ENCODE data around the gene PELI2. TPM values are rescaled to one million over a fixed set of nuclear protein-coding genes. Genes with fewer than 3 reads are reported as not detected.

The PELI2 gene
- total and polyA plus RNA-seq, 2 of the 4 experiments (the other 2 are of a cell fraction) = 6.0 to 36.7 TPM

DNA sequence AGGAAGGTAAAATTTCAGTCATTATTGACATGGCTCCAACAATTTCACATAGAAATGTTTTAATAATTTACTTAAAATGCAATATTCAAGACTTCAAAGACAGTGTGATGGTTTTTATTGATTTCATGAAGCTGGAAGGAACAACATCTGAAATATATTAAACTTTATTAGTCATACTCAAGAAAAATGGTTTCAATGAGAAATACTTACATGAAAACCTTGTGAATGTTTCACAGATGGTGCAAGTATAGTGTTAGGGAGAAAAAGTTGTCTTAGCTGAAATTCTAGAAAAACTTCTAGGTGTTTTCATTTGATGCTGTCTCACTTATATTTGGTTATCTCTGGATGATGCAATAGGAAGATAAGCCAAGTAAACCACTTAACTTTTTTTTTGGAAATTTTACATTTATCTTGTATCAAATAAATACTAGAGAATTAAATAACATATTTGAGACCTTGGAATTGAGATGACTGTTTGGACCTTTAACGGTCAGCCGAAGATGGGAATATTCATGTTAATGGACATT is 65.5 kb downstream of the PELI2 start:
- no peak overlapping the region for H4K5ac ChIP-seq (ENCODE audit: low read depth, low read length)
- H2BK5ac ChIP-seq (ENCODE audit: low read depth, low read length, poor library complexity, severe bottlenecking) = no peak overlapping the region
- H3K18ac ChIP-seq (ENCODE audit: low read depth, low read length) = no peak overlapping the region
- TF ChIP-seq CEBPB (IDR thresholded peaks at IDR 0.05; ENCODE audit: low read depth, low read length) (peak; percentile 74), CTCF (conservative IDR thresholded peaks at IDR 0.05; ENCODE audit: low read depth, low read length) (no peak), RFX5 (IDR thresholded peaks at IDR 0.05; ENCODE audit: low read depth, low read length) (no peak)
- dilution Hi-C loops (cut with HindIII; ENCODE audit: low sequenced_read_pairs, unreplicated experiment) = no loop called here
- no peak overlapping the region for H2BK120ac ChIP-seq (ENCODE audit: low read depth, low read length)
- WGBS, 2 experiments (ENCODE audit: extremely low coverage in 2 of 2, insufficient read length in 1 of 2) = no CpG with 5 or more reads among the region's 2 CpGs
- H3K9ac ChIP-seq (ENCODE audit: low read depth, low read length) = no peak overlapping the region
- ChIA-PET POLR2A (ENCODE audit: unreplicated experiment) (no interaction called here), CTCF (no interaction called here)
- BruUV-seq (replicated peaks) = no TSS peak
- no peak overlapping the region for H2BK15ac ChIP-seq (ENCODE audit: low read depth, low read length)
- no peaks in the 10 kb centered on the region for H3K27me3 ChIP-seq (ENCODE audit: control insufficient read depth, insufficient read depth, low read length)
- H3K79me1 ChIP-seq (ENCODE audit: low read depth in 1 of 2, low read length in 2 of 2) = peaks cover 7 to 24% of the 10 kb centered on the region in 2 experiments; a peak in 3 of 4 replicates
- no peak overlapping the region for H3K4ac ChIP-seq (ENCODE audit: low read depth, low read length)
- H4K20me1 ChIP-seq (ENCODE audit: insufficient read depth, low read length) = no peaks in the 10 kb centered on the region
- no peak overlapping the region for H3K27ac ChIP-seq (ENCODE audit: insufficient read depth, low read length)
- H3K4me3 ChIP-seq (ENCODE audit: insufficient read depth, low read depth, low read length) = no peak overlapping the region
- ATAC-seq (ENCODE audit: low read depth) (no peak), DNase-seq (peak; percentile 13)
- no peak overlapping the region for H2AFZ ChIP-seq (replicated peaks; ENCODE audit: low read length, poor library complexity)
- H3K4me2 ChIP-seq (ENCODE audit: low read depth, low read length) = no peak overlapping the region
- intact Hi-C loops (cut with micrococcal nuclease) = no loop called here
- H2AK5ac ChIP-seq (ENCODE audit: low read depth, low read length) = no peak overlapping the region
- H3K23ac ChIP-seq (ENCODE audit: low read depth, low read length) = no peak overlapping the region
- no peak overlapping the region for H4K91ac ChIP-seq (ENCODE audit: insufficient read depth, low read depth, low read length)
- peaks cover 5% of the 10 kb centered on the region for H3K36me3 ChIP-seq (ENCODE audit: control insufficient read depth, insufficient read depth, low read length)
- H3K56ac ChIP-seq (ENCODE audit: extremely low read depth, insufficient read depth, low read length) = no peak overlapping the region
- H3K9me3 ChIP-seq (ENCODE audit: control insufficient read depth, insufficient read depth, low read length) = no peaks in the 10 kb centered on the region
- peaks cover 5% of the 10 kb centered on the region for H3K4me1 ChIP-seq (ENCODE audit: control insufficient read depth, insufficient read depth, low read length)
- H2BK20ac ChIP-seq (ENCODE audit: low read depth, low read length) = no peak overlapping the region
- H3K9me1 ChIP-seq (ENCODE audit: insufficient read depth, low read length) = peaks cover 3% of the 10 kb centered on the region
- in situ Hi-C loops (cut with MboI; ENCODE audit: low sequenced_read_pairs) = no loop called here
- no peak overlapping the region for H4K8ac ChIP-seq (ENCODE audit: low read depth in 2 of 2, low read length in 2 of 2)
- no peak overlapping the region for H2AK9ac ChIP-seq (replicated peaks; ENCODE audit: low read depth, low read length, poor library complexity)
- no peak overlapping the region for H3K14ac ChIP-seq (replicated peaks; ENCODE audit: low read depth, low read length)
